Stimulated activated CD4-positive, alpha-beta T cell treated with anti-CD3 and anti-CD28 coated beads, TNF-alpha, amount 100 ng/mL, for 24 hours (primary cell): ENCODE measurements around the gene ROR1.
"Not testable (repeated sequence)": the region's sequence is repeated elsewhere in the genome, so short reads cannot be mapped to it uniquely, and the experiment has no call there.

Experiments used
- DNase-seq, 3 experiments: peaks; one replicate each; pipeline ENCODE4 v3.0.0-alpha.2; 2020; ENCODE audit warnings: low read depth in 3 of 3

ROR1 gene

DNA sequence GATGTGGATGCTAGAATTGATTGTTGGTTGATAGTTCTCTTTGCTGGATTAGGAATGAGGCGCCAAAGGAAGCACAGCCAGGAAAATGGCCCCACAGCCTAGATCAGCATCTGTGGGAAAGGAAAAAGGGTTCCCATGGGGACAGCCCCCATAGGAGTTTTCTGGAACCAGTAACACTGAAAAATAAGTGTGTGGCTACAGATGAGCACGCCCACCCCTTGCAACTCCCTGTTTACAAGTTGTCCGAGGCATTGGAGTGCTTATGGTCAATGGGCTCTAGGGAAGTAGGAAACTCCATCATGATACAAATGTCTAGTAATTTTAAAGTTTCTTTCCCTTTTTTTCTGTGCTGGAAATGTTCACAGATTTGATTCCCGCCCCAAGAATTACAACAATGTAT lies 405.8 kb downstream of the ROR1 start:
- no peak for DNase-seq

DNA sequence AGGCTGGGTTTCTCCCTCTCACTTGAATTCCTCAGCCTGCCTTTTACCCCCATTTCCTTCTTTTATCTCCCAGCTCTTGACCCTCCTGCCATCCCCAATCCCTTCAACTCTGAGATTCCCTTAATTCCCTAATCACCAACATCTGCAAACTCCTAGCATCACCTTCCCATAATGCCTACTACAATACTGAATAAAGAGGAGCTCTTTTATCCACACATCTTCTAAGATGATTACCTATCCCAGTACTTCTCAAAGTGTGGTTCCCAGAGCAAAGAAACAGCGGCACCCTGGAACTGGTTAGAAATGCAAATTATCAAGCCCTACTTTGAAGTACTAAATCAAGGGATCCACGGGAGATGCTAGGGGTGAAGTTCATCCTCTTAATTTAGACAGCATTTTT lies 408.4 kb downstream of the ROR1 start:
- no peak for DNase-seq

DNA sequence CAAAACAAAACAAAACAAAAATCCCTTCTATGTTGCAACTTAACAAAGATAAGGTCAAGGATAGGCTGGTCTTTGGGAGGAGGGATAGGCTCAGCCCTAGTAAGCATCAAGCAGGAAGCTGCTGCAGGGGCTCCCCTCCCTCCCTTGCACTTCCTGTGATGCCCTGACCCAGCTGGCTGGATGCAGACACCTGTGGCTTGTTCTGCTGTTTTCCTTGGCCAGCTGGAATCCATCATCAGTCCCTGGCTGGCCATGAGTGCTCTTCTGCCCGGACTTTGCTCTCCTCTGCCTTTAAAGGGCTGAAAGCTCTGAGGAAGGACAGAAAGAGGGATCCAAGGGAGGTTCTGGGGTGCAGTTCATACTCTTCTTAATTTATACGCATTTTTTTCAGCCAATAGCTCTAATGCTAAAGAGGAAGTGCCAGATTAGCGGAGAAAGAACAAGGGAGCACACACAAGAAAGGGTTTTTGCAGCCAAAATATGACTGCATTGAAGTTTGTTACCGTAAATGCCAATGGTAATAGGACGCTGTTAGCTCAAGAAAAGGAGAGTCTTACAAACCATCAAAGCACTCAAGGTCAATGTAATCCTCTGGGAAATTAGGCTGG lies 409.7 kb downstream of the ROR1 start:
- no peak for DNase-seq

DNA sequence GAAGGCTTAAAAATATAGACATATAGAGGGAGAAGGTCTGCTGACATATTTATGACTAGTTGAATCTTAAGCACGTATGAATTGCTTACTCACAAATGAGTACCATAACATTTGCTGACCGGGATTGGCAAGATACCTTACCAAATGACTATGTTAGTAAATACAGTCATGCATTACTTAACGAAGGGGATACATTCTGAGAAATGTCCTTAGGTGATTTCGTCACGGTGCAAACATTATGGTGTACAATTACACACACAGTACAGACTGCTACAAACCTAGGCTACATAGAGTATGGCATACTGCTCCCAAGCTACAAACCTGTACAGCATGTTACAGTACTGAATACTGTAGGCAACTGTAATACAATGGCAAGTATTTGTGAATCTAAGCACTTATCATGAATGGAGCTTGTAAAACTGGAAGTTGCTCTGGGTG lies 410.2 kb downstream of the ROR1 start:
- DNase-seq: no peak

DNA sequence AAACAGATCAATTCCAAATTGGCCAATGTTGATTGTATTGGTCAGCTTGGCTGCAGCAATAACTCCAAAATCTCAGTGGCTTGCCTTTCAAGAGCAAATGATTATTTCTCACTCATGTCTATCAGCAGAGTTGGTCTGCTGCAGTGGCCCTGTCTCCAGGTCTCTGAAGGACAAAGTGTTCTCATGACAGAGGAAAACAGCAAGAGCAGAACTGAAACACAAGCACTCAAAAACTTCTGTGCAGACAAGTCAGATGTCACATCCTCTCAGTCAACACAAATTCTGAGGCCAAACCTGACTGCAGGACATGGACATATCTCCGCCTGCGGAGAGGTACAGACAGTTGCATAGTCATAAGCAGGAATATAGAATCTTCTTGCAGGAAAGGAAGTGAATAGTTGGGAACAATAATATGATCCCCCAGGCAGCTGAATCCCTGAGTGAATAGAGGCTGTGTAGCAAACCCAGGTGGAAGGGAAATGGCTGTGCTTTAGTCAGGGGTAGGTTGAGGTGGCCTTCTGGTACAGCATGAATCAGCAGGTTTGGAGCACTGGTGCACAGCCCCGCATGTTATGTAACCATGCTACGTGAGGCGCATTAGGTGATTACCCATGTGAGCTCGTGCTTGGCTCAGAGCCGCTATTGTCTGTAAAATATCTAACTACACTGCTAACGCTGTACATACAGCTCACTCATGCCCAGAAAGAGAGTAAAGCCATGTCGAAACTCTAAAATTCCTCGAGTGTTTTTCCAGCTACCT lies 412.5 kb downstream of the ROR1 start:
- DNase-seq: no peak

DNA sequence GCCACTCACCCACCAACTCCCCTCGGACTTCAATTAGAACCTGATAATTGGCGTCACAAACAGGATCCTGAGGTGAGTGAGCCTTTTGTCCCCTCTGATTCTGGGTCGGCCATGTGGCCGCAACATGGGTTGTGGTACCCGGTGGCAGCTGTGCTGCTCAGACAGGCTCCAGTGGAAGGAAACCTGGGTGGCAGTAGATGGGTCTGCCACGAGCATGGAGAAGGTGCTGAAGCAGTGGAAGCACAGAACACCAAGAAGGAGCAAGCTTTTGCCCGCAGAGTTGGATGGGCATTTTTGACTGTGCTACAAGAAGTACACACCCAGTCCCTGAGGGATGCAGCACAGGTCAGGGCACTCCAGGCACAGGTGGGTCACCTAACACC lies 413.1 kb downstream of the ROR1 start:
- DNase-seq: no peak

DNA sequence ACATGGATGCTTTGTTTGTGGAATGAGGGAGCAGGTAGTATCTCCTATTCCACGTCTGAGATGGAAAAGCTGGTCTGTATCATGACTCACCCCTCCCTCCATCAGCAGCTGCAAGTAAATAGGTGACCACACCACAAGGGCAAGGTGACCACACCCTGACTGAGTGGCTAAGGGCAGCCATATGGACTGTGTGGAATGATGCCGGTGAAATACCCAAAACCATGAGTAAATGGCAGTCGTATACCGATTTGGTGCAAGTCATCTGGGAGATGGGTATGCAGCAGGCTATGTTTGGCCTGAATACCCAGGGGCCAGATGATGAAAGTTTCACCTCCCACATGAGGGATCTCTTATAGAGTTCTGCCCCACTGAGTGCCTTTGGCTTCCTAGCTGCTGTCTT lies 413.8 kb downstream of the ROR1 start:
- DNase-seq: no peak

DNA sequence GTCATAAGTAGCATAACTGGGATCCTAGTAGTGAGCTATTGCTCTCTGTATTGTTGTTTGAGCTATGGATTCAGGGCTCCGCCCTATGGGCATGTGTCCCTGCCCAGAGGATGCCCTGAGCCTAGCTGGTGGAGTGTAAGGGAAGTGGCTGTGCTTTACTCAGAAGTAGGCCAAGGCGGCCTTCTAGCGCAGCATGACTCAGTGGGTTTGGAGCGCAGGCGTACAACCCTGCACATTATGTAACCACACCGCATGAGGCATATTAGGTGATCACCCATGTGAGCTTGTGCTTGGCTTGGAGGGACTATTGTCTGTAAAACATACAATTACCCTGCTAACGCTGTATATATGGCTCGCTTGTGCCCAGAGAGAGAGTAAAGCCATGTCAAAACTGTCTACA lies 418.5 kb downstream of the ROR1 start:
- DNase-seq: no peak

DNA sequence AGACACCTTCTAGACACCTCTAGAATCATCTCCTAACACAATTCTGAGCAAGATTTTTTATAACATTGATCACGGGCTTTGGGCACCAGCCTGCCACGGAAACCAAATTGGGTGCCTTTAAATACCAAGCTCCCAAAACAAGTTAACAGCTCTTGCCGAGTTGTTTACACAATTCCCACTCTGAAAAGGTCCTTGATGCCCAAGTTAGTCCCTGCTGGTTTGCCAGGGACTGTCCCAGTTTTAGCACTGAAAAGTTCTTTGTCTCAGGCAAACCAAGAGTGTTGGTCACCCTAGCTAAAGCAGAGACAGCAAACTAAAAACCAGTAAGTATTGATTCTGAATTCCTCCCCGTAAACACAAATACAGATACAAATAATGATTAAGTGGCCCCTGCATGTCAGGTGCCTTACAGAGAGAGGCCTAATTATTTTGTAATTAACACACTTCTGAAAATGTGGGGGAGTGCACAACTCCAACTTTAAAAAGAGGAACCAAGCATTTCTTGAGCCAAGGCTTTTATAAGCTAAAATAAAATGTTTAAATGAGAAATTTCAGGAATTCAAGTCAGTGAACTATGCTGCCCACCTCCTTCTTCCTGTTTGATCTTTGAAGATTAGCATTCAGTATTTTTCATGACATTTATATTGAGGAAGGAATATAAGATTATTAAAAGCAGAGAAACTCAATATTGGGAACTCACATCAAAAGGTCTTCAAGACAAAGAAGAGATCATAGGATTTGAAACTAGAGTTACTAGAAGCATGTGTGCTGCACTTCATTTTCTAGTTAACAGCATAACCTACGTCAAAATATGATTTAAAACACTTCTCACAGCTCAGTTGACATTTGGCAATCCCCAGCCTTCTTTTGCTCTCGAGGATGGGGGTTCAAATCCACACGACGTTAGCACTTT lies 420.6 kb downstream of the ROR1 start:
- DNase-seq: no peak

DNA sequence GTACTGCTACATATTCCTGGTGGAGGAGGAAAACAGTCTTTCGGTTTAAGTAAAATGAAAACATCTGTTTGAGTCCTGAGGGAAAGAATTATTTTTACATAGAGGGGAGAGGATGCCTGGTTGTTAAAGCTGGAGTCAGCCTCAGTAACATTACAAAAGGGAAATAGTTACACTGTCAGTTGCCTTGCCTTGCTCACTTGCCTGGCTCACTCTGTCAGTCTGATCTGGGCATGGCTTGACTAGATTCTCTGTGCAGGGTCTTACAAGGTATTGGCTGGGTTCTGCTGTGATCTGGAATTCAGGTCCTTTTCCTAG lies 421.2 kb downstream of the ROR1 start:
- no peak for DNase-seq

DNA sequence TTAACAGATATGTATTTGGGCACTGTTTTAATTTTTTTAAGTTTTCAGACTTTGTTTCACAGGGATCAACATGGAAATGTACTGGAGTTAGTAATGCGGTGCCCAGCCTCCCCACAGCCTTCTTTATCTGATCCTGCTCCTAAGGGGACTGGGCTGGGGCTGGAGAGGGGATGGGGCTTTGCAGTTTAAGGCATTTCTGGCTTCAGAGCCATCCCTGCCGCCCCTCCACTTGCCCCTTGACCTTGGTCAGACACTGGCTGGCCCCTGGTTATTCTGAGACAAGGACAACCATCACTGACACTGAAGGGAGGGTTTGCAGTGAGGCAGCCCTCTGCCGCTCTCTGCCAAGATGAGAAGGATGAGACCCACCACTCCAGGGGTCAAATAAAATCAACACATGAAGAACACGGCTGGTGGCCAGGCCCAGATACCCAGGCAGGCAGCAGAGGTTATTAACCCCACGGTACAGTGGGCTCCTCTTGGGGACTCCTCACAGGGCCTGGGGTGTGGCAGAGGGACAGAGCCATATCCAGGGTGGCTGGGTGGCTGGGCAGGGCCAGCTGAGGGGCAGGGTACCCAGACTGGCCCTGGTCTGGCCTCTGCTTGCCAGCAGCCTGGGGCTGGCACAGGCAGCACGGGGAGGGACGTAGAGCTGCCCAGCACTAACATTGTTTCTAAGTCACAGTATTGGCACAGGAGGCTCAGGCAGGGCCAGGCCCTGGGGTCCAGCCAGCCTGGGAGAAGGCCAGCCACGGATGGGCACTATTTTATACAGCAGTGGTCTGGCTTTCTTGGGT lies 422.5 kb downstream of the ROR1 start:
- no peak for DNase-seq

DNA sequence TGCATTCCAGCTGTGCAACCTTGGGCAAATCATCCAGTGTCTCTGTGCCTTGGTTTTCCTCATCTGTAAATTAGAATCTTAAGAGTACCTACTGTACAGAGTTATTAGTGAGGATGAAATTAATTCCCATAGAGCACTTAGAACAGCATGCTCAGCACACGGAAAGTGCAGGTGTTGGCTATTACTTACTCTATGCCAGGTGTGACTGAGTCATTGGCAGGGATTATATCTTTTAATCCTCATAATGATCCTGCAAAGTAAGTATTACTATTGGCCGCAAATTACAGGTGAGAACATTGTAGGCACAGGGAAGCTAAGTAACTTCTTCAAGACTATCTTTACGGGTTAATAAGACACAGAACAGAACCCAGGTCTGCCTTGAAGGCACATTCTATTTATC lies 423.3 kb downstream of the ROR1 start:
- DNase-seq: no peak

DNA sequence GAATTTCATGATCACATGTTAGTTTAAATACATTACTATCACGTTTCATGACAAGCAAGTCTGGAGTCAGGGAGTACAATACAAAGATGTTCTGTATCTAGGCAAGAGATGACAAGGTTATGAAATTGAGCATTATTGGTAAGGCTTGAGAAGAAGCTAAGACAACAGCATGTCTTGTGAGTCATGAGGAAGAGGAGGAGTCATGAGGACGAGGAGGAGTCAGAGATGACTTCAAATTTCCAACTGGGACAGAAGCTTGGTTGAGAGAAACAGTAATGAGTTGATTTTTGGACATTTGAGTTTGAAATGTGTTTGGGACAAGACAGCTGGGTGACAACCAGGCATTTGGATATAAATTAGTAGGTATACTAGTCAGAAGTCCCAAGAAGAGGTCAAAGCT lies 425.3 kb downstream of the ROR1 start:
- DNase-seq: no peak

DNA sequence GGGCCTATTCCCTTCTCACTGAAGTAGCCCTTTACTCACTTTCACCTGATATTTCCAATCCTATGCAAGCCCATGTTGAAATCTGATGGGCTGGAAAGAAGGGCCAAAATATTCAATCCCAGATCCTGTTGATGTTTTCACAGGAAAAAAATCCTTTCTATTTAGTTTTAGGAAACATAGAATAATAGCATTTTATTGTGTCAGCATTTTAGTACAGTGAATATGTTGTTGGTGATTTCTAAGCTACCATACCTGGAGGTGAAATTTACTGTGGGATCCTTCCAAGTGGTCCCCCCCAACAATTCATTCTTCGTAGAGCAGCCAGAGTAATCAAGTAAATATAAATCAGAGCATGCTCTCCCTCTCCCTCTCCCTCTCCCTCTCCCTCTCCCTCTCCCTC lies 426.2 kb downstream of the ROR1 start:
- no peak for DNase-seq

DNA sequence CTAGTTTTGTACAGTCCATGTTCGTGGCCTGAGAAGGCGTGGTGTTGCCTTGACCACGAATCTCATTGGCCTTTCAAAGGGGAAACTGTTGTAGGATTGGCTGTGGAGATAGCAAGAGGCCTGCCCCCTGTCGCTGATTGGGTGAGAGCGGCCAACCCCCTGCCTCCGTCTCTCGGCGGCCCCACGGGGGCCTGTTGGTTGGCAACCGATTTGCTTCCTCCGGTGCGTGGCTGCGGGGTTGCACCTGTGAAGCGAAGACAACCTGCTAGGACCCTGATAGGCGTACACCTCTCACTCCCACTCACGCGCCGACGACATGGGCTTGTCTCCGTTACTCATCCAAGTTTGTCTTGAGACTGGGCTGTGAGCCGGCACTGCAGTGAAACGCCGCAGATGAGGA lies 429.6 kb downstream of the ROR1 start, which contains the start of gene UBE2U:
TSS of gene UBE2U (plus strand) at position 204 of the 400 bp plus-strand sequence. CDS start 428 bp downstream, outside the sequence.
- no peak for DNase-seq

DNA sequence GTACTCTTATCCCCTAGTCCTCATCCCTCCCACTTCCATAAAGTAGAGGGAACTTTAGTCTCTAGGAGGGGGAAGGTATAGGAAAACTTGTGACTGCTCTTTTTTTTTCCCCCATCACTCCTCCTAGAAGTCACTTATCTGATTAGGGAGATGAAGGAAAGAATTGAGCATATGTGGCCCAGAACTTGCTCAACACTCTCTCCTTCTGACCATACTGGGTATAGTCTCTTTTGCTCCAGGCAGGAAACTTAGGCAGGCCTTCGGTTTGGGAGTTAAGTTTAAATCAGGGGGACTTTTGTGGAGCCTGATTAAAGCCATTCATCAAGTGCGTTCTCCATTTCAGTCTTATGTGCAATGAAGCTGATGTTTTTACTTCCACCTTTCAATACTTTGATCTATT lies 435.4 kb downstream of the ROR1 start:
- DNase-seq: no peak

DNA sequence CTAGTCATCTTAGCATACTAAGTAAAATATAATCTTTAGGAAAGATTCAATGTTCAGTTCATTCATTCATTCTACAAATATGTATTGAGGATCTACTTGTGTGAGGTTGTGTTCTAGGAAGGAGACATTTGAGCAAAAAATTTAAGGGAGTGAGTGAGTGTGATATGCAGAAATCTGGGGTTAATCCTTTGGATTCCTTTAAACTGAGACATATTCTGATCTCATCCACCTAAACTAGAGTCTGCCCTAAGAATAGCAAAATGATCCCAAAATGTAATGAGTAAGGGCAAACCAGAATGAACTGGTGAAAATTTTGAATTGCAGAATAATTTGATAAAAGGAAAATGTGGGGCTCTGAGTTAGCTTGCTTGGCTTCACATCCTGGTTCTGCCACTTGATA lies 438.2 kb downstream of the ROR1 start:
- no peak for DNase-seq

DNA sequence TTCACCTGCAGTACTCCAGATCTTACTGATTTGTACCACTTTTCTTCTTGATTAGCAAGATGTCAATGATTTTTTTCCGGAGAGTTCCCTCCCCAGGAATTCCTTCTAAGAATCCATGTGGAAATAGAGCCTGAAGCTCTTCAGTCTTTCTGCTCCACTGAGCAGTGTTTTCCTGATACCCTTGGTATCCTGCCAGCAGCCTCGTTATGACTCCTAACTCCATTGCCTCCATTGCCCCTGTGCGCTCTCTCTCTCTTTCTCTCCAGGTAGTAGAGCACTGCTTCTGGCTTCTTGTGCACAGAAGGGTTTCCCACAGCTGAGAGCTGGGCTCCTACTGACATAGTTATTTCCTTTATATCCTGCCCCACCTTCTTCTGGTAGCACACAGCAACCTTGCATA lies 441.8 kb downstream of the ROR1 start:
- DNase-seq: no peak

DNA sequence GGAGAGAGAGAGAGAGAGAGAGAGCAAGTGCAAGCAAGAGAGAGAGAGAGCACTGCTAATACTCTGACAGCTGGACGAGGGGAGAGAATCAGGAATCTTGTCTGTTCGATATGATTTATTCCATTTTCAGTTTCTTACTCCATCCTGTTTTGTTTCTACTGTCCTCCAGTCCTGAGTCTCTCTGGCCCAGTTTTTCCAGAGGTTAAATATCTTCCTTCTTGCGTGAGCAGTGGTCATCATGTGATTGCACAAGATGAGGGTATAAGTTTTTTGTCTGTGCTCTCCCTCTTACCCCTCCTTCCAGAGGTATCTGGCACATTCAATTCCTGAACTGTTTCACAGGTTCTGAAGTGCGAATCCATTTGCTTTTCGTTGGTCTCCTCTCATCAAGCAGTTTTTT lies 446.4 kb downstream of the ROR1 start:
- no peak for DNase-seq

DNA sequence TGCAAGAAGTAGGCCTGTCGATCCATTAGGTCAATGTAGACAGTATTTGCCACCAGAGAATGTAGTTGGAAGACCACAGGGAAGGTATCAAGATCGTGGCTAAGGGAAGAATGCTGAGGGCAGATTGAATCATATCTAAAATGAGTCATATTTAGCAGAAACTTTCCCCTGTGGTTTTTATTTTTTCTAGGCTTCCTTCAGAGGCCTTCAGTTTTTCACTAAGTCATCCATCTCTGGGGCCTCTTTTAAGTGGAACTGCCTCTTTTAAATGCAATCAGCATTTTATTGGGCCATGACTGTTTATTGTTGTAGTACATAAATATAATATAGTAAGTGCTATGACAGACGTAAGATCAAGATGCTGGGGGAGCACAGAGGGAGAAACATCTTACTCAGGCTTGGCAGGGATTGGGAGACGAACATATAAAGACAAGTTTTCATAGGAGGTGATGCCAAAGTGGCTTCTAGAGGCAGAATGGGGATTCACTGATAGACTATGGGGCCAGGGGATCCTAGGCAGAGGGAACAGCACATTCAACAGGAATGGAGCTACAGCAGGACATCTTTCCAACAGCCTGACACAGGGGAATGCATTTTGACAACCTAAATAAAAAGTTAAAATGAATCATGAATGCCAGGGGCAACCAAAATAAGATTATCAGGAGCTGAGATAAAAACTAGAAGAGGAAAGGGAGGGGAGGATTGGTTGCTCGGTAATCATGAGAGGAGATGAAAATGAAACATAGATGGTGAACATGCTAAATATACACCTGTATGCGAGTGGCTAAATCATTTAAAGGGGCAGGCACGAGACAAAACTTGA lies 449.7 kb downstream of the ROR1 start:
- DNase-seq: no peak

DNA sequence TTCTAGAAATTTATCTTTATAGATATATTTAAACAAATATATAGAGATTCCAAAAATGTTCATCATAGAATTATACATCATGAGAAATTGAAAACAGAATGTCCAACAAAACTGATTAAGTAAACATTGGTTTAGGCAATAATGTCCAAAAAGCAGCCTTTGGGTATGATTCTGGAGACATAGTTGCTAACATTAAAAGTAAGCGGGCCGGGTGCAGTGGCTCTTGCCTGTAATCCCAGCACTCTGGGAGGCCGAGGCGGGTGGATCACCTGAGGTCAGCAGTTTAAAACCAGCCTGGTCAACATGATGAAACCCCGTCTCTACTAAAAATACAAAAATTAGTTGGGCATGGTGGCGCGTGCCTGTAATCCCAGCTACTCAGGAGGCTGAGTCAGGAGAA lies 450.4 kb downstream of the ROR1 start:
- DNase-seq: not testable (repeated sequence)
